Uterus (tissue), 4 donors: ENCODE measurements around the gene PTCH1. TPM values are rescaled to one million over a fixed set of nuclear protein-coding genes. Genes with fewer than 3 reads are reported as not detected.

ENCODE experiments used
- DNase-seq, 2 donors: peaks; one replicate each; pipeline ENCODE4 v3.0.0-alpha.2; 2019 to 2020
- H3K27ac ChIP-seq, 2 donors: fragments of 200-600 bp; sonication (generic); 1 replicate in 1 of 2; 2 replicates in 1 of 2; pipeline ENCODE4 v1.5.1; 2016 to 2018
- H3K27me3 ChIP-seq, 2 donors: fragments of 200-600 bp; sonication (generic); one replicate each; pipeline ENCODE4 v1.5.1; 2018 to 2019; ENCODE audit warnings: control low read depth in 1 of 2
- H3K36me3 ChIP-seq, 2 donors: fragments of 200-600 bp; sonication (generic); one replicate each; pipeline ENCODE4 v1.5.1; 2019; ENCODE audit warnings: control low read depth in 1 of 2
- H3K4me1 ChIP-seq, 2 donors: fragments of 200-600 bp; sonication (generic); one replicate each; pipeline ENCODE4 v1.5.1; 2018 to 2019; ENCODE audit warnings: control low read depth in 1 of 2
- H3K4me3 ChIP-seq, 2 donors: fragments of 200-600 bp; sonication (generic); 1 replicate in 1 of 2; 2 replicates in 1 of 2; pipeline ENCODE4 v1.5.1; 2018 to 2019; ENCODE audit warnings: mild to moderate bottlenecking in 1 of 2
- H3K9me3 ChIP-seq, 2 donors: fragments of 200-600 bp; sonication (generic); one replicate each; pipeline ENCODE4 v1.5.1; 2019; ENCODE audit warnings: control low read depth in 1 of 2
- POLR2A ChIP-seq, 2 donors: fragments of 450-650 bp; IDR thresholded peaks; one replicate each; pipeline ENCODE4 v1.6.1; 2016; ENCODE audit warnings: antibody characterized with exemption in 2 of 2, mild to moderate bottlenecking in 1 of 2, moderate library complexity in 1 of 2
- intact Hi-C: fragments of 100-400 bp; cut with DNase I; formaldehyde crosslinking; loops from one replicate; pipeline ENCODE4 v1.15.1; 2023; ENCODE audit warnings: low total_unique reads
- total RNA-seq, 4 donors: library from RNA; depleted of rRNA in 3 of 4; stranded (reverse); fragments of >200 nt in 3 of 4; gene quantifications; one replicate each; pipeline versions ENCODE4 v1.1.0 to v1.2.4, GENCODE V29; 2014 to 2023
- TF ChIP-seq, protein P1 (sequence below), 4 experiments: fragments of 200-600 bp in 2 of 4; fragments of 450-650 bp in 2 of 4; sonication (generic) in 2 of 4; IDR thresholded peaks; one replicate each; pipeline ENCODE4 v1.5.1; 2016 to 2019; ENCODE audit warnings: antibody characterized with exemption in 4 of 4, mild to moderate bottlenecking in 2 of 4, moderate library complexity in 1 of 4
- donor health status: DM: yes; HTN: yes; CAD: no.

The PTCH1 gene
- total RNA-seq, 4 donors from 2014 or later, result 7.4 to 24.6 (median 10.8) TPM

GRCh38 chr9:95451065-95451426 lies 65.7 kb downstream of the PTCH1 start:
- Histone ChIP-seq H3K9me3 (no peaks in the 10 kb centered on the region), H3K27me3 (no peaks in the 10 kb centered on the region), H3K4me1 (no peaks in the 10 kb centered on the region), H3K36me3 (no peaks in the 10 kb centered on the region), H3K4me3 (no peak overlapping the region), H3K27ac (no peak overlapping the region)
- no peak for TF ChIP-seq POLR2A (IDR thresholded peaks at IDR 0.05)
- TF ChIP-seq, protein P1, sequence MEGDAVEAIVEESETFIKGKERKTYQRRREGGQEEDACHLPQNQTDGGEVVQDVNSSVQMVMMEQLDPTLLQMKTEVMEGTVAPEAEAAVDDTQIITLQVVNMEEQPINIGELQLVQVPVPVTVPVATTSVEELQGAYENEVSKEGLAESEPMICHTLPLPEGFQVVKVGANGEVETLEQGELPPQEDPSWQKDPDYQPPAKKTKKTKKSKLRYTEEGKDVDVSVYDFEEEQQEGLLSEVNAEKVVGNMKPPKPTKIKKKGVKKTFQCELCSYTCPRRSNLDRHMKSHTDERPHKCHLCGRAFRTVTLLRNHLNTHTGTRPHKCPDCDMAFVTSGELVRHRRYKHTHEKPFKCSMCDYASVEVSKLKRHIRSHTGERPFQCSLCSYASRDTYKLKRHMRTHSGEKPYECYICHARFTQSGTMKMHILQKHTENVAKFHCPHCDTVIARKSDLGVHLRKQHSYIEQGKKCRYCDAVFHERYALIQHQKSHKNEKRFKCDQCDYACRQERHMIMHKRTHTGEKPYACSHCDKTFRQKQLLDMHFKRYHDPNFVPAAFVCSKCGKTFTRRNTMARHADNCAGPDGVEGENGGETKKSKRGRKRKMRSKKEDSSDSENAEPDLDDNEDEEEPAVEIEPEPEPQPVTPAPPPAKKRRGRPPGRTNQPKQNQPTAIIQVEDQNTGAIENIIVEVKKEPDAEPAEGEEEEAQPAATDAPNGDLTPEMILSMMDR (IDR thresholded peaks at IDR 0.05), result no peak
- no peak for DNase-seq
- intact Hi-C loops, result no loop called here

DNA sequence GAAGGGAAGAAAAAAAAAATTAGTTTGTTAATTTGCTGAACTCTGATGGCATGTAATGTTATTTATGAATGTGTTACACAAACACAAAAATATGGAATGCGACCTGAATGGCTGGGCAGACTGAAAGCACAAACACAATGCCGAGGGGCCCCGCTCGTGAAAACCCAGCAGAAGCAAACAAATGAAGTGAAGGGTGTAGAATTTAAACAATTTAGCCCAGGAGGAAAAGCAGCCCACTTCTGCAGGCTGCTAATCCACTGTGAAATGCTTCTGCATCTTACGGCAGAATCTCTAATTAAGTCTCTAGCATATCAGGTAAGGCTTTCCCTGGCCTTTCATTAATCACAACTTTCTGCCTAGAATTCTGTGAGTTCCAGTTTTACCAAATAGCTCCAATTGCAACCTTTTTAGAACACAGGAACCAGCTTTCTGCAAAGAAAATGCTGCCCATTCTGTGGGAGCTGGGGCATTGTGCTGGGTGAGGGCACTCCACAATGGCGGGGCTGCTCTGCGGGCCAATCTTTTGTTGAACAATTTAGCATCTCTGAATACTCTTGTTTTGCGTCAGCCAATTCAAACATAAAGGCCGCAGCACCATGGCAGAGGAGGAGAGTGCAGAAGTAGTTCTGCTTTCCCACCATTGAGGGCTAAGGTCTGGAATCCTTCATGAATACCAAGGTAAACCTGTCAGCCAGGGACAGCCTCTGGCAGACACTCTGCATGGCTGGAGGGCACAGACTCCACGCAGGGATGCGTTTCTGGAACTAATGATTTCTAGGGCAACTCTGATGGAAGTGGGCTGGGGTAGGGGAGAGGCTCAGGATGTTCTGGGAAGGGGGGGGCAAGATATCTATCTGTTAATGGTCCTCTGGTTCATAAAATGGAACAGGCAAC lies 66.4 kb downstream of the PTCH1 start:
- H3K4me1 ChIP-seq, result no peaks in the 10 kb centered on the region
- H3K9me3 ChIP-seq, result no peaks in the 10 kb centered on the region
- H3K27ac ChIP-seq, result no peak overlapping the region
- intact Hi-C loops, result no loop called here
- no peaks in the 10 kb centered on the region for H3K36me3 ChIP-seq
- no peak for DNase-seq
- H3K27me3 ChIP-seq, result no peaks in the 10 kb centered on the region
- no peak for TF ChIP-seq POLR2A (IDR thresholded peaks at IDR 0.05)
- TF ChIP-seq, protein P1 (IDR thresholded peaks at IDR 0.05), result no peak
- no peak overlapping the region for H3K4me3 ChIP-seq

DNA sequence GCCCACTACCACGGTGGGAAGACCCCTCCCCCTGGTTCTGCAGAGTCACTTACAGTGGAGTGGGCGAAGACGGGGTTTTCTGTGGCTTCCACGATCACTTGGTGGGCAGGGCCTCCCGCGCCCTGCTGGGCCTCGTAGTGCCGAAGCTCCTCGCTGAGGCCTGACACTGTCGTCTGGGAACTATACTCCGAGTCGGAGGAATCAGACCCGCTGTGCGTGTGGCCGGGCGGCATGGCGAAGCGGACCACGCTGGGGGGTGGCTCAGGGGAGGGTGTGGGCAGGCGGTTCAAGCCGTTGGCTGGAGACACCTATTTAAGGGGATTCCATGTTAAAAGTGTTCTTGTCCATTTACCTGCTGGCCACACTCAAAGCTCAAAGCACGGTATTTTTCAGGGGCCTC lies 67.8 kb downstream of the PTCH1 start:
- Histone ChIP-seq H3K4me1 (no peaks in the 10 kb centered on the region), H3K4me3 (no peak overlapping the region), H3K36me3 (no peaks in the 10 kb centered on the region), H3K27me3 (no peaks in the 10 kb centered on the region), H3K27ac (no peak overlapping the region), H3K9me3 (no peaks in the 10 kb centered on the region)
- intact Hi-C loops, result no loop called here
- TF ChIP-seq, protein P1 (IDR thresholded peaks at IDR 0.05), result no peak
- no peak for TF ChIP-seq POLR2A (IDR thresholded peaks at IDR 0.05)
- DNase-seq, result no peak

DNA sequence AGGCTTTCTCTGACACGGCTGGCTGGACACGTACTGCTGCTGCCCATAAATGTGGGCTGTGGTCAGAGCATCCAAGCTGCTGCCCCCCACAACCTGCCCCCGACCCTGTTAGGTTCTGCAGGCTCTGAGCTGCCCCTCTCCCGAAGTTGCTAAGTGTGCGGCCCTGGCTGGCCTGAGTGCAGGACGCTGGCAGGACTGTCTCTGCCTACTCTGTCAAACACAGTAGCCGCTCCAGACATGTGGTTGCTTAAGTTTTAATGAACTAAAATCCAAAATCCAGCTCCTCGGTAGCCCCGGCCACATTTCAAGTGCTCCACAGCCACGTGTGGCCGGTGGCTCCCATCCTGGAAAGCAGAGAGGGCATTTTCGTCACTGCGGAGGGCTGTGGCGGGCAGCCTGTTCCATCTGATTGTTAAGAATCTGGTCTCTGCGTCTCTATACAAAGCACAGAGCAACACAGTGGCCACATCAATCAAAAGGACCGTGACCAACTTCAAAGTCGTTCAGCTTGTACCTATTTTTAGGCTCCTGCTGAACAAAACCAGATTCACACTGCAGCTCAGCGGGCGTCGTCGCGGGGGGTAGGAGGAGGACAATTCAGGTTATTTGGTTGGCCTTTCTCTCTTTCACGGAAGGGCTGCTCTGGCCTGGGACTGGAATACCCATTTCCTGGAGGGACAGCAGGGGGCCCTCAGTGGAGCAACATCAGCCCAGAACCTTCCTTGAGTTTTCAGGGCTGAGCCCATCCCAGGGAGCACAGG lies 68.9 kb downstream of the PTCH1 start:
- intact Hi-C loops, result no loop called here
- no peak overlapping the region for H3K4me3 ChIP-seq
- H3K27me3 ChIP-seq, result no peaks in the 10 kb centered on the region
- no peak for DNase-seq
- H3K9me3 ChIP-seq, result no peaks in the 10 kb centered on the region
- H3K36me3 ChIP-seq, result no peaks in the 10 kb centered on the region
- TF ChIP-seq, protein P1 (IDR thresholded peaks at IDR 0.05), result no peak
- TF ChIP-seq POLR2A (IDR thresholded peaks at IDR 0.05), result no peak
- H3K4me1 ChIP-seq, result no peaks in the 10 kb centered on the region
- H3K27ac ChIP-seq, result no peak overlapping the region

DNA sequence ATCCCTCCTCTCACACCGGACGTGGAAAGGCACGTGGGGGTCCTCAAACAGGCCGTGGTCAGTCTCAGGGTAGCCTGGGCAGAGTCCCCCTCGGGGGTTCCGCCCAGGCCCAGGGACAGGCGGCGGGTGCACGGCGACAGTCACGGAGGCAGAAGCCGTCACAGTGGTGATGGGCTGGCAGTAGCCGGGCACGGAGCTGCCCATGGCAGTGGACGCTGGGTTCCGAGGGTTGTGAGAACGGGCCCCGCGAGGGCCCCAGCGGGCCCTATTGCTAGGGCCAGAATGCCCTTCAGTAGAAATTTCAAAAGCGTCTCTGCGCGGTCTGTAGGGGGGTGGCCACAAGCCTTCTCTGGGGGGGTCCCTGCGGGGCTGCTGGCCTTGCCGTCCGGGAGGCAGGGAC lies 69.8 kb downstream of the PTCH1 start:
- no peak for DNase-seq
- no peak for TF ChIP-seq POLR2A (IDR thresholded peaks at IDR 0.05)
- TF ChIP-seq, protein P1 (IDR thresholded peaks at IDR 0.05), result no peak
- Histone ChIP-seq H3K36me3 (no peaks in the 10 kb centered on the region), H3K9me3 (no peaks in the 10 kb centered on the region), H3K27me3 (no peaks in the 10 kb centered on the region), H3K27ac (no peak overlapping the region), H3K4me3 (no peak overlapping the region), H3K4me1 (no peaks in the 10 kb centered on the region)
- intact Hi-C loops, result no loop called here
